ENCODE results near the gene SUGP1.

DNA sequence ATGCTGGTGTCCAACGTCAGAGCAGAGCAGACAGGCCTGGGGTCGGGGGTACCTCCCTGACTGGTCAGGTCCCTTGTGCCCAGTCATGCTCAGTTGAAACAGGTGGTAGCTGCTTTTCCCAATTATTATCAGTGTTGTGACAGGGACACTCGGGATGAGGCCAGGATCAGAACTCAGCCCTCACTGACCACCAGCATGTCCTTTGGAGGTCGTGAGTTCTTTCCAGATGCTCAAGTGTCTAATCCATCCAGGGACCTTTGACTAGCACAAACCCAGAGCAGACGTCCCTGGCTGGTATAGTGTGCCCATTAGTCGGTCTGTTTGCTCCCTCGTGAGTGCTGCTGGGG, 22.7 kb upstream of the SUGP1 start:
- TF ChIP-seq, protein P1, sequence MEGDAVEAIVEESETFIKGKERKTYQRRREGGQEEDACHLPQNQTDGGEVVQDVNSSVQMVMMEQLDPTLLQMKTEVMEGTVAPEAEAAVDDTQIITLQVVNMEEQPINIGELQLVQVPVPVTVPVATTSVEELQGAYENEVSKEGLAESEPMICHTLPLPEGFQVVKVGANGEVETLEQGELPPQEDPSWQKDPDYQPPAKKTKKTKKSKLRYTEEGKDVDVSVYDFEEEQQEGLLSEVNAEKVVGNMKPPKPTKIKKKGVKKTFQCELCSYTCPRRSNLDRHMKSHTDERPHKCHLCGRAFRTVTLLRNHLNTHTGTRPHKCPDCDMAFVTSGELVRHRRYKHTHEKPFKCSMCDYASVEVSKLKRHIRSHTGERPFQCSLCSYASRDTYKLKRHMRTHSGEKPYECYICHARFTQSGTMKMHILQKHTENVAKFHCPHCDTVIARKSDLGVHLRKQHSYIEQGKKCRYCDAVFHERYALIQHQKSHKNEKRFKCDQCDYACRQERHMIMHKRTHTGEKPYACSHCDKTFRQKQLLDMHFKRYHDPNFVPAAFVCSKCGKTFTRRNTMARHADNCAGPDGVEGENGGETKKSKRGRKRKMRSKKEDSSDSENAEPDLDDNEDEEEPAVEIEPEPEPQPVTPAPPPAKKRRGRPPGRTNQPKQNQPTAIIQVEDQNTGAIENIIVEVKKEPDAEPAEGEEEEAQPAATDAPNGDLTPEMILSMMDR (IDR thresholded peaks at IDR 0.05 in 8 of 11, conservative IDR thresholded peaks at IDR 0.05 in 3 of 11), result peak in 3 of 11 experiments; percentile 2 to 28 (median 14)
- TF ChIP-seq POLR2AphosphoS5 (IDR thresholded peaks at IDR 0.05), result no peak
- no peak for TF ChIP-seq POLR2A (IDR thresholded peaks at IDR 0.05)
